Hematopoietic multipotent progenitor cell treated with erythropoietin and hydrocortisone succinate and interleukin-3 and kit ligand, for 8 days (in vitro differentiated cells): Measurements from ENCODE around the gene EXO5.
"Not testable (repeated sequence)": the region's sequence is repeated elsewhere in the genome, so short reads cannot be mapped to it uniquely, and the experiment has no call there.

Experiments used
- DNase-seq: peaks from one replicate; pipeline ENCODE4 v3.0.0-alpha.2; 2015

EXO5 gene

GRCh38 chr1:40508375-40509341 is at the start of gene EXO5:
EXO5 (plus strand) TSS chr1:40508767; CDS start chr1:40514545, 5,778 bp downstream.
- peak; percentile 83 for DNase-seq

- peak; percentile 10 for DNase-seq
Measured at GRCh38 chr1:40462956-40463590, 45.5 kb upstream of the EXO5 start.

- no peak for DNase-seq
Measured at GRCh38 chr1:40469327-40469726, 39.2 kb upstream of the EXO5 start.

- no peak for DNase-seq
Measured at GRCh38 chr1:40475268-40475667, 33.3 kb upstream of the EXO5 start.

- peak; percentile 80 for DNase-seq
Measured at GRCh38 chr1:40476924-40477677, 31.5 kb upstream of the EXO5 start, which contains the start of gene ZFP69. ZFP69 (plus strand) TSS chr1:40477290; CDS start chr1:40479362, 2,072 bp downstream.

GRCh38 chr1:40477678-40478053 is 30.9 kb upstream of the EXO5 start:
- DNase-seq: peak; percentile 56

GRCh38 chr1:40478276-40478675 is 30.3 kb upstream of the EXO5 start:
- no peak for DNase-seq

GRCh38 chr1:40479156-40479555 is 29.4 kb upstream of the EXO5 start:
- DNase-seq: no peak

GRCh38 chr1:40495315-40495903 is 13.2 kb upstream of the EXO5 start:
- no peak for DNase-seq

GRCh38 chr1:40502651-40503050 is 5.9 kb upstream of the EXO5 start:
- not testable (repeated sequence) for DNase-seq

- no peak for DNase-seq
Measured at GRCh38 chr1:40507973-40508372, 594 bp upstream of the EXO5 start.

- DNase-seq: no peak
Measured at GRCh38 chr1:40519517-40519916, 10.9 kb downstream of the EXO5 start.

GRCh38 chr1:40530735-40531380 is 22.3 kb downstream of the EXO5 start:
- DNase-seq: no peak

GRCh38 chr1:40531381-40532061 is 23.0 kb downstream of the EXO5 start, which contains the start of gene ZNF684:
ZNF684 (plus strand) TSS chr1:40531637; CDS start chr1:40533167, 1,530 bp downstream.
- peak; percentile 97 for DNase-seq

- DNase-seq: no peak
Measured at GRCh38 chr1:40532062-40532389, 23.5 kb downstream of the EXO5 start.

- DNase-seq: peak; percentile 79
Measured at GRCh38 chr1:40532844-40533424, 24.4 kb downstream of the EXO5 start.

GRCh38 chr1:40534589-40534988 is 26.0 kb downstream of the EXO5 start:
- no peak for DNase-seq

GRCh38 chr1:40535732-40536131 is 27.2 kb downstream of the EXO5 start:
- no peak for DNase-seq

GRCh38 chr1:40539338-40539737 is 30.8 kb downstream of the EXO5 start:
- DNase-seq: no peak

GRCh38 chr1:40546957-40547356 is 38.4 kb downstream of the EXO5 start:
- no peak for DNase-seq

GRCh38 chr1:40553017-40553416 is 44.5 kb downstream of the EXO5 start:
- peak; percentile 49 for DNase-seq
